ENCODE measurements around the gene B3GNT9.
"Not testable (repeated sequence)": the region's sequence is repeated elsewhere in the genome, so short reads cannot be mapped to it uniquely, and the experiment has no call there.

Gene B3GNT9

DNA sequence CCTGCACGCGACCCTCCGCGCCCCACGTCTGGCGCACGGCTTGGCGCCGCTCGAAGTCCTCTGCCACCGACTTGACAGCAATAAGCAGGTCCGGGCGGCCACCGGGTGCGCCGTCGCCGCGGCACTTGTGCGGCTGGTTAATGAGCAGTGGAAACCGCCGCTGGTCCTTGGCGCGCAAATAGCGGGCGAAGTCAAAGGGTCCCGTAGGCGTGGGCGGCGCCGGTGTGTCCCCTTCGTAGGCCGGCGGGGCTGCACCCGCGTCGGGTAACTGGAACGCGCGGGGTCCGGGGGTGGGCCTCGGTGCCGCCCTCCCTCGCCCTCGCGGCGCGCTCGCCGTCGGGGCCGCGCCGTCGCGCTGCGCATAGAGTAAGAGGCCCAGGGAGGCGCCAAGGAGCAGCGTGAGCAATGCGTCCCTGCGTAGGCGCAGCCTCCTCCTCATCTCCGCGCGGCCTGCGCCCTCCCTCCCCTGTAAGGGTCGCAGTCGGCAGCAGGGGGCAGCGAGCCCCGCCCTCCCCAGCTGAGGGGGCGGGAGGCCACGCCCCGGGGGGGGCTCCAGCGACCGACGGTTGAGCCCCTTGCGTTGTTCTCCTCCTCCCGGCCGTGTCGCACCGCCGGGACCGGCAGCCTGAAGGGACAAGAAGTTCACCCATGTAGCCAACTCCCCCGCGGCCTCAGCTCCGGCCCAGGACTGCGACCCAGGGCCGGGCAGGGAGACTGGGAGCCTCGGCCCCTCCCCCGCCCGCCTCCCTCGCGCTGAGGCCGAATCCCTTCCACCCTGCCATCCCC is 558 bp downstream of the B3GNT9 start:
- peak; percentile 54 to 76 (median 57) for DNase-seq

DNA sequence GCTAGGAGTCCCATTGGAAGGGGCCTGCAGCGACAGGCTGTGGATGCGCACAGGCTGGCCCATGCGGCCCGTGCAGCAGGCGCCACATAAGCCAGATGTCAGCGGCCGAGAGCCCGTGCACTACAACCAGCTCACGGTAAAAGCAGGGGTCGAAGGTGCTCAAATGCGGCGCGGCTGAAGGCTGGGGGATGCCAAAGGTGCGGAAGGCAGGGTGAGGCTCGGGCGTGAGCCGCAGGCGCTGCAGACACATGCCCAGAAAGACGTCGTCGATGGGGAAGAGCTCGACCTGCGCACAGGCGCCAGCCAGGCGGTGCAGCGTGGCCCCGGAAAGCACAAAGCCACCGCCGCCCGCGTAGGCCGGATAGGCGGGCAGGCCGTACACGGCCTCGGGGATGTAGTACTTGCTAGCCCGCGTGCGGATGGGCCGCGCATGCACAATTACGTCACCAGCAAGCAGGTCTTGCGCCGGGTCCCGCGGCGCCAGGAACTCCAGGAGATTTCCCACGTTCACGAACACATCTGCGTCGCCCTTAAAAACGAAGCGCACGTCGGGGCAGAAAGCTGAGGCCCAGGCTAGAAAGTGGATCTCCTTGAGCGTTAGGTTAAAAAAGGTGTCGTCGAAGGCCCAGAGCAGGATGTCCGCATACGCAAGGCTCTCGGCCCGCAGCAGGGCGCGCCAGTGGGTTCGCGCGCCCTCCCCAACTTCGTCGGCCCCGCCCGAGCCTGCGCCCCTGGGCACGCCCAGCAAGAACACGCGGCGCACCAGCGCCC is 1.3 kb downstream of the B3GNT9 start:
- no peak for DNase-seq

DNA sequence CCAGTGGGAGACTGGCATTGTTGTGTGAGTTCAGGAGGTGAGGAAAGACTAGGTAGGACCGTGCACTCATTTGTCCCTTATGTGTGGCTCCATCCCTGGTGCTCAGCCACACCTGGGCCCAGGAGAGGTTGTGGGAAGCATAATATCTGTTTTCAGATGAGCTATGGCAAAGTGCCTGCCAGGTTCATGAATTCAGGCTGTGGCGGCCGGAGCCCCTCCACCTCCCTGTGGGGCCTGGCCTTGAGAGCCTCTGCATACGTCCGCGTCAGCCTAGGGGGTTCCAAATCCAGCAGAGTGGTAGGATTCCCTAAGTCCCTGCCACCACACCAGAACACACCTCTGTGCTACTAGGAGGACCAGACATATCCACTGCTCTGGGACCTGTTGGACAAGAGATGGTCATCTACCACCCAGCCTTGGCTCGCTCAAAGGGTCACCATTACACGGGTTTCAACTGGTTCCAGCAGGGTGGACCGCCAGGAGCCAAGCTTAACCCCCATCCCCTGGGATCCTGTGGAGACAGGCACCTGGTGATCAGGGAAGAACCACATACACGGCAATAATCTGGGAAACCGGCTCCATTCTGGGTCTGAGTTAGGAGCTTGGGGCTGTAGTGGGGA is 2.0 kb downstream of the B3GNT9 start:
- DNase-seq = no peak

DNA sequence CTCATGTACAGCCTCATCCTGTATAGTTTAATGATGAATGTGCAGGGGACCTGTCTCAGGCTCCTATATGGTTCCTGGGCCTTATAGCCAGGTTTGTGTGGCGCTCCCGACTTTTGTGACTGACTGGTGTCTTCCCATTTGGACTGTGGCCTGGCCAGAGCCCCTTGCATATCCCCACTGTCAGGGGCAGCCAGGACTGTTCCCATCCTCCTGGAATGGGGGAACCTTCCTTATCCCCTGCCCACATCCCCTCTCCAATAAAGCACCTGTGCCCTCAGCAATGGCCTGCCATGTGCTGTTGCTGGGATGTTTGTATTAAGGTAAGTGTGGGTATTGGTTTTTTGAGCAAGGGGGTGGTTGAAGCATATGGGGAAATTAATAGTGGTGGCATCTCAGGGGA is 2.6 kb downstream of the B3GNT9 start:
- no peak for DNase-seq

DNA sequence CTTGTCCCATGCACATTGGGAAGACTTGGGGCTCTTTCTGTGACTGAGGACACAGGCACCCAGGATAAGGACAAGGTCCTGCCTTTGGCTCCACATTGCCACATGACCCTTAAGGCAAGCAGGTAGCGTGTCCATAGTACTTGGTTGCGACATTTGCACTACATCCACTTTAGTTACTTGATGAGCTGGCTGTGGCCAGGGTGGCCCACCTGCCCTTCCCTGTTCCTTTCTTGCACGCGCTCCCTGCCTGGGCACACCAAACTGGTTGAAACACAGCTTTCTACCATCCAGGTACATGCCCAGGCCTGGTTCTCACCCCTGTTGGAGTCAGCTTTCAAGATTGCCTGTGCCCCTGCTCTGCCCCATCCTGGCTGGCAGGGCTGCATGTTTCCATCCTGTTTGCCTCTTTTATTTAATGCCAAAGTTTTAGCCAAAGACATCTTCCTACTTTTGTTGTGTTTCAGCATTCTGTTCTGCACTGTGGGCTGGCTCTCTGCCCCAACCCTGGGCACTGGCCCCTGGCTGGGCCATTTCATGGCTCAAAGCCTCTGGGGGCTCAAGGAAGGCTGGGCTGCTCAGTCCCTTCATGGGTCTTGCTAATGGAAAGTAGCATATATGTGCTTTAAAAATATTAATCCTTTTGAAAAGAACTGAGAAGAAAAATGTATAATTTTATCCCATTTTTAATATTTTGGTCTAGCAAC is 3.2 kb downstream of the B3GNT9 start:
- no peak for DNase-seq

DNA sequence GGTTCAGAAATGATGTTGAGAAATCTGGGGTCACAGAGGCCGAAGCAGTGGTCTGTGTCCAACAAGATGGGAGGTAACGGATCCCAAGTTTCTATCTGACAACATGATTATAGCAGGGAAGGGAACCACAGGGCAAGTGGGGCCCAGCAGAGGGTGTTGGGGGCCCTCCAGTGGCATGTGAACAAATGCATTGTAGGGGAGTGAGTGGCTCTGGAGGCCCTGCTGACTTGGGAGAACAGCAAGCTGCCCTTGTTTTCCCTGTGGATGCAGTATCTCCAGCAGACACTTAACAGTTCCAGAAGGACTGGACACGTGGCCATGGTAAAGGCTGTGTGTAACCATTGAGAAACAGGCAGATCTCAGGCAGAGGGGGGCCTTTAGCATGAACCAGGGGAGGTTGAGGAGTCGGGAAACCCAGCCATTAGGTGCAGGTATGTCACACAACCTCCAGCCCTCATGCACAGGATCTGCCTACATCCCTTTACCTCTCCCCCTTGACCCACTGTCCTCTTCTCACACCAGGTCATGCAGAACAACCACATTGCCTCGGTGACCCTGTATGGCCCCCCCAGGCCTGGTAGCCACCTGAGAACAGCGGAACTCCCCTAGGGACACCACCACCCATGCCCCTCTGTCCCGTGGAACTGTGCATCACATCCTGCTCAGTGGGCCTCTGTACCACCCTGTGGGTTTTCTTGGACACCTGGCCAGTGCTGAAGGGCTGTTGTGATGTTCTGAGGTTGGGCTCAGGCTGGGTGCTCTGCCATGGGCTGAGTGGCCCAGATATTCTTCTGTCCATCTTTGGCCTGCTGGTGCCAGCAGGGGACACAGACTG is 4.1 kb downstream of the B3GNT9 start:
- DNase-seq = no peak

DNA sequence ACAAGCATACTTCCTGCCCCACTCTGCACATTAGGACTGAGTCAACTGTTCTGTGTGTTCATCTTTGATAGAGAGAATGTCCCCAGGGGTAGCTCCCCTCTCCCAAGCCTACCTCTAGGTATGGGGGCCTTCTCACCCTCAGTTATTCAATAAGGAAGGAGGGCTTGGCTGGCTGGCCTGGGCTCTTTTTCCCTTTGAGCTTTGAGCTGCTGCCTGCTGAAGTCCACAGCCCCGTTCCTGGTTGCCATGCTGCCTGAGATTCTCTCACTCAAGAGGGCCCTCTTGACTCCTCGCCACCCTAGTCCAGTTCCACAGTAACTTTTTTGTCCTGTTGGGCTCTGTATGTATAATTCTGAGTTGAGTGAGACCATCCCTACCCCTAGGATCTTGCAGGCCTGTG is 5.1 kb downstream of the B3GNT9 start:
- DNase-seq = no peak

DNA sequence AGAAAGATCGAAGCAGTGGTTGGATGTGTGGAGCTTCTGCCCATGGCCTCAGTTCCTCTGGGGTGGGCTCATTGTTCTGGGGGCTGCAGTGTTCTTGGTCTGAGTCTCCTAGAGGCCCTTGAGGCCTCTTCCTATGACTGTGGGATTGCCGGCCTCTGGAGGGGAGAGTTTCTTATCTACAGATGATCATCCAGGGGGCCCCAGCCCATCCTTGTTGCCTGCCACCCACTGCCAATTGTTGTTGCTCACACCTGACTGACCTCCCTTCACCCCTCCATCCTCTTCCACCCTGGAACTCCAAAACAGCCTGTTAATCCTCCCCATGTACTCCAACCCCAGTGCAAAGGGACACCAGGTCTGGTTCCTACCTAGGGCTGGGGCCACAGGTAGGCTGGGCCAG is 5.9 kb downstream of the B3GNT9 start:
- no peak for DNase-seq

DNA sequence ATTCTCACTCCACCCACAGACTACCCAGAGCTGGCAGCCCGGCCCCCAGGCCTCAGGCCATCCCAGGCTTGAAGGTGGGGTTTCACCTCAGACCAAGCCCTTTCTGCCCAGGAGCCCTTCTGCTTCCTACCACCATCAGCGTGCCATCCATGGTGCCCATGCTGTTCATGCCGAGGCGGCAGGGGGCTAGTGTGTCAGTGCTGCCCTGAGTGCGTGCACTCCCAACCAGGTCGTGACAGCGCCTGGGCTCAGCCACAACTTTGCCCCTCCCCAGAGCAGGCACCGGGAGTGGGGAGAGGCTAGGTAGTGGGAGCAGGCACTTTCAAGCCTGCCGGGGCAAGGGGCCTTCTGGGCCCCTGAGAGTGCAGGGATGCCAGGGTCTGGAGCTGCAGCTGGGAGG is 8.5 kb downstream of the B3GNT9 start:
- DNase-seq = no peak

DNA sequence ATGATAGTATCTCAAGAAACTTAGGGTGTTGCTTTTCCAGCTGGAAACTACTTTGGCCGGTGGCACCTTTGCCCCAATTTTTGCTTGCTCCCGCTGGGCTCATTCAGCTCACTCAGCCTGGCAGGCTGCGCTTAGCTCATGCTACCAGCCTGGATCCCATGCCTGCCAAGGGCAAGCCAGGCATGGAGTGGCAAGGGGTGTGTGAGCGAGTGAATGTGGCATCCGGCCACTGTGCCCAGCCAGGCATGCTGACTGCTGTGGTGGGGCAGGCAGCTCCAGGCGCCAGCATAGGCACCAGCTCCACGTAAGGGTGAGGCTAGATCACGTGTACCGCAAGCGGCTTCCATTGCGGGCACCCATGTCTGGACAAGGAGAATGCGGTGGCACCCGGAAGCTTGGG is 9.4 kb downstream of the B3GNT9 start:
- DNase-seq = no peak

DNA sequence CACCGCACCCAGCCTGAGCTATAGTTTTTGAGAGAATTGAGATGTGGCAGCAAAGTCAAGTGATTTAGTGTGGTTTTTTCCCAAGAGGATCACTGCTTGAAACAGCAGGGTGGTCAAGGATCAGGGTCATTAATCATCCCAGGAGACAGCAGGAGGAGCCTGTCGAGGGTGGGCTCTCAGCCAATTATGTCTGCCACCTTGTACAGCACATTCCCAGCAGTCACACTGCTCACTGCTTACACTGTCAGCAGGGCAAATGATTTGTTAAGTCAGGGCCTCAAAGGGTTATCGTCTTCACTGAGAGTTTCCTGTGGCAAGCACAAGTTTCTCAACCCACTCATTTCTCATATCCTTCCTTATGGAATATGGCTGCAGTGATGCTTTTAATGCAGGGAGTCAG is 13.2 kb downstream of the B3GNT9 start:
- no peak for DNase-seq

DNA sequence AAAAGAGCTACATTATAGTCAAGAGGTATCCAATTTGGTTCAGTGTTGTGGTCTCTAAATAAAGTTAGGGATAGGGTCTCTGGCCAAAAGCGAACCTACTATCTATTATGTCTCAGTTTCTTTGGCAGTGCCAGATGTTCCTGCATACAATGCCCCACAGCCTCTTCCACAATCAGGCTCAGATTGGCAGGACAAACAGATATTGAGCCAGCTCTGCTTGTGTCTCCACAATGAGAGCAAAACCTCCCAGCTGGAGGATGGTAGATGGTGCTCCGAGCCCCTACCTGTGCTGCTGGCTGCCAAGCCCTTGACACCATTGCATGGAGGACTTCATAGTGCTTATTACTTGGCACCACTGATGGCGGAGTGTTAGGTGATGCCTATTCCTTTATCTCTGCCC is 21.4 kb downstream of the B3GNT9 start:
- DNase-seq = no peak

DNA sequence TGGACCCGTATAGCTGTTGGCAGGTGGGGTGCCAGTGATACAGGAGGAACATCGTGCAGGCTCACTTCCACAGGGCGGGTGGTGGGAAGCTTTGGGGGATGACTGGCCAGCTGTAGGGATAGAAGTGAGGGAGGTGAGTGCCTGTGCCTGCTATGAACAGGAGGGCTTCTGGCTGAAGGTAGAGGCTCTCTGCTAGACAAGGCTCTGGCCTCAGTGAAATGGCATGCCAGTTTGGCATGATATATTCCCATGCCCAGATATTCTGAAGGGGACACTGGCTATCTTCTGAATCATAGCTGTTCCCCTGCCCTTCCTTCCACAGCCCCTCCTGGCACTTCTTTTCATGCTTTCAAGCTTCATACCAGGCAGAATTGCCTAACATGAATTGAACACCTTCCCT is 21.9 kb downstream of the B3GNT9 start:
- no peak for DNase-seq

DNA sequence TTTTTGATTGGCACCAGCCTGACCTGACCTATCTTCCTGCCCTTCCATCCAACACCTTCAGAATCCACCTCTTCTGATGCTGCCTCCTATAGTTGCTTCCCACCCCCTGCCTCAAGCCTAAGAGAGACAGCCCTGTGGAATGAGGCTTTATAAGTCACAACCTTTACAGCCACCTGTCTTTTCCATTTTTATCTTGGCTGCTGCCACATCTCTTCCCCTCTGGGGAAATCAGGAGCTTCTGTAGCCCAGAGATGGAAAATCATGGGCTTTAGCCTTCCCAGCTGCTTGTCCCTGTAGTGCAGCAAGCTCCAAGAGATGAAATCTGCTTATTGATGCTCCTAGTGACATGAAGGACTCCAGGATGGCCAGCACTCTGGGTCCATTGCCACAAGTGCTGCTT is 22.4 kb downstream of the B3GNT9 start:
- DNase-seq = no peak

DNA sequence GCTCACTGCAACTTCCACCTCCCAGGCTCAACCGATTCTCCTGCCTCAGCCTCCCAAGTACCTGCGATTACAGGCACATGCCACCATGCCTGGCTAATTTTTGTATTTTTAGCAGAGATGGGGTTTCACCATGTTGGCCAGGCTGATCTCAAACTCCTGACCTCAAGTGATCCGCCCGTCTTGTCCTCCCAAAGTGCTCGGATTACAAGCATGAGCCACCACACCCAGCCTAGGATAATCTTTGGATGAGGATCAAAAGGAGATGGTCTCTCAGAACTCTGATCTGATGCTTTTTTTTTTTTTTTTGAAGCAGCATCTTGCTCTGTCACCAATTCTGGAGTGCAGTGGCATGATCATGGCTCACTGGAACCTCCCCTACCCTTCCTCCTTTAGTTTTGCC is 28.0 kb downstream of the B3GNT9 start:
- not testable (repeated sequence) for DNase-seq

DNA sequence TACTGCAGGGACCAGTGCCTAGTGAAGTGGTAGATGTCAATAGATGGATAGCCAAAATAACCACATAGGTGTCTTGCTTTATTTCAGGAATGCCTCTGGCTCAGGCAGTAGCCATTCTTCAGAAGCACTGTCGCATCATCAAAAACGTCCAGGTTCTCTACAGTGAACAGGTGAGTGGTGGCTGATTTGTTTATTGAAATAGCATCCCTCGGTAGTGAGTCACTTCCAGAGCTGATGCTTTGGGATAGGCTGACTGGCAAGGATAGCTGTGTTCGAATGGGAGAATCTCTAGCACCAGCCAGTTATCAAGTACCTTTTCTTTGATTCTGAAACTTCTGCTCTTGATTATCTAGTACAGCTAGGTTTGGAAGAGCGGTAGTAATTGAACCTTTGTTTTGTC is 30.8 kb downstream of the B3GNT9 start:
- DNase-seq = no peak

DNA sequence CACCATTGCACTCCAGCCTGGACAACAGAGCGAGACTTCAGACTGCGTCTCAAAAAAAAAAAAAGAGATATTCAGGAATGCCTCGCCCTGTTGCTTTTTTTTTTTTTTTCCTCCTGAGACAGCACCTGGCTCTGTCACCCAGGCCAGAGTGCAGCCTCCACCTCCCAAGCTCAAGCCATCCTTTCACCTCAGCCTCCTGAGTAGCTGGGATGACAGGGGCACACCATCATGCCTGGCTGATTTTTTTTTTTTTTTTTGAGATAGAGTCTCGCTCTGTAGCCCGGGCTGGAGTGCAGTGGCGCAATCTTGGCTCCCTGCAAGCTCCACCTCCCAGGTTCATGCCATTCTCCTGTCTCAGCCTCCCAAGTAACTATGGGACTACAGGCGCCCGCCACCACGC is 33.1 kb downstream of the B3GNT9 start:
- no peak for DNase-seq

DNA sequence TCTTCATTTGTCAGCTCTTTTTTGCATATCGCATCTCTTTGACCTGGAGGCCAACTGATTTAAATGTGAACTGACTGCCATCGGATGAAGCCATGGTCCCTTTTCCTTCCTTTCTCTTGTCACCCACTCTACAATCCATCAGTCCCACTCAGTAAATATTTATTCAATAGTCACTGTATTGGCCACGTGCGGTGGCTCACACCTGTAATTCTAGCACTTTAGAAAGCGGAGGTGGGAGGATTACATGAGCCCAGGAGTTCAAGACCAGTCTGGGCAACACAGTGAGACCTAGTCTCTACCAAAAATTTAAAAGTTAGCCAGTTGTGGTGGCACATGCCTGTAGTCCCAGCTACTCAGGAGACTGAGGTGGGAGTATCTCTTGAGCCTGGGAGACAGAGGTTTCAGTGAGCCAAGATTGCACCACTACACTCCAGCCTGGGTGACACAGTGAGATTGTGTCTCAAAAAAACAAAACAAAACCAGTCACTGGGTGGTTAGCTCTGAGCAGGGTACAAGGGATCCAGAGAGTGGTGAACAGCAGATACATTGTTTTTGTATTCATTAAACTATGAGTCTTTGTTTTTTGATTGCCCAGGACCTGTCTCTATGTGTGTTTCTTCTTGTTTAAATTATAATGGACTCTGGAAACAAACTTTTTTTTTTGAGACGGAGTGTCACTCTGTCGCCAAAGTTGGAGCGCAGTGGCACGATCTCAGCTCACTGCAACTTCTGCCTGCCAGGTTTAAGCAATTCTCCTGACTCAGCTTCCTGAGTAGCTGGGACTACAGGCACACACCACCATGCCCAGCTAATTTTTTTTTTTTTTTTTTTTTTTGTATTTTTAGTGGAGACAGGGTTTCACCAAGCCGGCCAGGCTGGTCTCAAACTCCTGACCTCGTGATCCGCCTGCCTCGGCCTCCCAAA is 34.1 kb downstream of the B3GNT9 start:
- DNase-seq = peak in 2 of 3 donors; percentile 18 to 35

DNA sequence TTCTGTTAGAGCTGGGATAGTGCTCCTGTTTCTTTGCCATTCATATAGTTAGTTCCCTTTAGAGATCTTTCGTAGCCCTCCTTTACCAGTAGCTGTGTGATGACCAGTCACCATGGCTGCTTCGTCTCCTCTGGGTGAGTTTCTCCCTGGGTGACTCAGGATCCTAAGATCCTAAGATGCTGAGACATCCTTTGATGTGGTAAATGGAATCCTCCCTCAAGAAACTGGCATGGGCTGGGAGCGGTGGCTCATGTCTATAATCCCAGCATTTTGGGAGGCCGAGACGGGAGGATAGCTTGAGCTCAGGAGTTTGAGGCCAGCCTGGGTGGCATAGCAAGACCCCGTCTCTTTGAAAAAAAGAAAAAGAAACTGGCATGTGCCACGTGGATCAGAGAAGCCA is 35.2 kb downstream of the B3GNT9 start:
- peak; percentile 81 to 91 (median 86) for DNase-seq

DNA sequence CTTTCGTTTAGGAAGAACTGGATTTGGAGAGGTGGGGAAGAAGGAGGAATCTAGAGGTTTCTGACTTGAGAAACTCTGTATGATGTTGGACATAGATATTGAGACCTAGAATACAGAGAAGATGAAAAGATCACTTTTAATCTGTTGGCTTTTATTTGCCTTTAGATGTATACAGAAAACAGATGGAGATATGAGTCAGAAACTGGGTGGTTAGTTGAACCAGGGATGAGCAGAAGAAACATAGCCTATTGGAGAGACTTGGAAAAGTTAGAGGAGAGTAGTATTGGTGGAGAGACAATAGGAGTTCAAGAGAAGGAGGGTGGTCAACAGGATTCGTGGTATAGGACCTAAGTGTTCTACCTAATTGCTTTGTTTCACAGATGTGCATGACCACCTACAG is 36.0 kb downstream of the B3GNT9 start:
- no peak for DNase-seq

Measured in suppressor macrophage treated with lipopolysaccharide for 1 hour (primary cell).